Keratinocyte (primary cell): ENCODE measurements around the gene GFOD2. TPM values are rescaled to one million over a fixed set of nuclear protein-coding genes. Genes with fewer than 3 reads are reported as not detected.

Experiments used
- DNase-seq: peaks from one replicate; pipeline ENCODE4 v3.0.0-alpha.2; 2011; ENCODE audit warnings: low read depth, missing footprints, low spot score
- FAIRE-seq: peaks from 2 replicates; lab custom pipeline; 2011; peaks lifted over from hg19 to GRCh38; lab: Jason Lieb, UNC
- H2AFZ ChIP-seq: 2 replicates; pipeline ENCODE4 v1.6.0; 2012; ENCODE audit warnings: low read length, control low read depth, inconsistent platforms; ENCODE audit not compliant: control insufficient read depth
- H3K27ac ChIP-seq: 2 replicates; pipeline ENCODE4 v1.5.1; 2011; ENCODE audit warnings: low read length; ENCODE audit not compliant: control insufficient read depth, insufficient read depth
- H3K27me3 ChIP-seq: 3 replicates; pipeline ENCODE4 v1.6.0; 2011; ENCODE audit warnings: low read length; ENCODE audit not compliant: control insufficient read depth, insufficient read depth; ENCODE audit errors: extremely low read depth
- H3K36me3 ChIP-seq, 2 experiments: 2 replicates in 1 of 2; 3 replicates in 1 of 2; pipeline ENCODE4 v1.5.1; 2011; ENCODE audit warnings: low read length in 2 of 2, mild to moderate bottlenecking in 1 of 2; ENCODE audit not compliant: control insufficient read depth in 2 of 2, insufficient read depth in 2 of 2; ENCODE audit errors: extremely low read depth in 1 of 2
- H3K4me1 ChIP-seq: 3 replicates; pipeline ENCODE4 v1.5.1; 2011; ENCODE audit warnings: low read length; ENCODE audit not compliant: control insufficient read depth, insufficient read depth; ENCODE audit errors: extremely low read depth
- H3K4me2 ChIP-seq: 3 replicates; pipeline ENCODE4 v1.6.0; 2011; ENCODE audit warnings: low read depth, low read length; ENCODE audit not compliant: control insufficient read depth, insufficient read depth; ENCODE audit errors: extremely low read depth
- H3K4me3 ChIP-seq, 3 experiments: fragments of 200-600 bp in 1 of 3; sonication (generic) in 1 of 3; 2 replicates in 2 of 3; 3 replicates in 1 of 3; pipeline ENCODE4 v1.5.1; 2011 to 2016; ENCODE audit warnings: low read length in 3 of 3, mild to moderate bottlenecking in 3 of 3, control low read depth in 2 of 3, inconsistent platforms in 1 of 3, low read depth in 1 of 3, mixed read lengths in 1 of 3, mixed run types in 1 of 3, moderate library complexity in 1 of 3; ENCODE audit not compliant: control insufficient read depth in 2 of 3, insufficient read depth in 2 of 3; ENCODE audit errors: extremely low read depth in 1 of 3
- H3K79me2 ChIP-seq: 2 replicates; pipeline ENCODE4 v1.6.0; 2012; ENCODE audit warnings: low read length; ENCODE audit not compliant: control insufficient read depth, insufficient read depth
- H3K9ac ChIP-seq: 3 replicates; pipeline ENCODE4 v1.6.0; 2011; ENCODE audit warnings: low read length; ENCODE audit not compliant: control insufficient read depth, insufficient read depth; ENCODE audit errors: extremely low read depth
- H3K9me1 ChIP-seq: 3 replicates; pipeline ENCODE4 v1.6.0; 2011; ENCODE audit warnings: low read length; ENCODE audit not compliant: control insufficient read depth, insufficient read depth; ENCODE audit errors: extremely low read depth
- H3K9me3 ChIP-seq: 2 replicates; pipeline ENCODE4 v1.5.1; 2012; ENCODE audit warnings: low read depth, low read length; ENCODE audit not compliant: control insufficient read depth
- H4K20me1 ChIP-seq: 3 replicates; pipeline ENCODE4 v1.6.0; 2011; ENCODE audit warnings: low read length; ENCODE audit not compliant: control insufficient read depth, insufficient read depth; ENCODE audit errors: extremely low read depth
- EZH2 ChIP-seq: IDR thresholded peaks from one replicate; pipeline ENCODE4 v1.6.1; 2012; ENCODE audit warnings: inconsistent platforms, mild to moderate bottlenecking, low read length, moderate library complexity
- dilution Hi-C: fragments of 300-500 bp; cut with MboI; formaldehyde crosslinking; loops from one replicate; pipeline ENCODE4 v1.7.0; 2020; ENCODE audit warnings: low sequenced_read_pairs; ENCODE audit not compliant: extremely low pct_ligation_motif_present
- polyA plus RNA-seq, 5 experiments: library from polyadenylated mRNA; depleted of rRNA in 3 of 5; stranded (reverse) in 3 of 5; stranded (forward) in 1 of 5; unstranded in 1 of 5; fragments of >200 nt; gene quantifications; 1 replicate in 1 of 5; 2 replicates in 3 of 5; 3 replicates in 1 of 5; pipeline versions ENCODE4 v1.2.1 to v1.2.3, GENCODE V29; 2011 to 2012; ENCODE audit warnings: missing spikeins in 2 of 5, low read depth in 1 of 5, low replicate concordance in 1 of 5
- TF ChIP-seq, protein P1 (sequence below), 3 experiments: IDR thresholded peaks in 1 of 3; conservative IDR thresholded peaks in 1 of 3; optimal IDR thresholded peaks in 1 of 3; 2 replicates in 2 of 3; 3 replicates in 1 of 3; pipeline versions ENCODE3 to v1.5.1; 2011; ENCODE audit warnings: low read length in 3 of 3, mild to moderate bottlenecking in 3 of 3, moderate library complexity in 2 of 3, control low read depth in 1 of 3, inconsistent platforms in 1 of 3; ENCODE audit not compliant: insufficient read depth in 2 of 3; ENCODE audit errors: extremely low read depth in 1 of 3

The GFOD2 gene
- polyA plus RNA-seq, 1 donor (not counting 4 experiments of a cell fraction or from before 2014, with no cell fraction given) = 13.2 TPM

DNA sequence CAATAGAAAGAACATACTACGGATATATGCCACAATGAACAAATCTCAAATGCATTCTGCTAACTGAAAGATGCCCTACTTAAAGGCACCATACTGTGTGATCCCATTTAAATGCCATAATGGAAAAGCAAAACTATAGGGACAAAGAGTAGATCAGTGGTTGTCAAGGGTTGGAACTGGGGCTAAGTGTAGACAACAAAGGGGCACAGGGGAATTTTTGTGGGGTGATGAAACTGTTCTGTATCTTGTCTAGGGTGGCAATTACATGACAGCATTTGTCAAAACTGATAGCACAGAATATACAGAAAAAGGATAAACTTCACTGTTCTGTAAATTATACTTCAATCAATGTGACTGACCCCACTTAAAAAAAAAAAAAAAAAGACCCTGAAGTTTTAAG, 17.7 kb downstream of the GFOD2 start:
- Histone ChIP-seq H3K9me3 (no peaks in the 10 kb centered on the region), H3K9me1 (no peaks in the 10 kb centered on the region), H3K27ac (no peak overlapping the region), H3K4me2 (no peak overlapping the region), H3K27me3 (no peaks in the 10 kb centered on the region), H3K4me3 (no peak overlapping the region), H3K9ac (no peak overlapping the region), H3K36me3 (peaks cover 3 to 6% of the 10 kb centered on the region in 2 experiments), H3K79me2 (peaks cover 55% of the 10 kb centered on the region), H4K20me1 (peaks cover 3% of the 10 kb centered on the region), H2AFZ (no peak overlapping the region), H3K4me1 (peaks cover 10% of the 10 kb centered on the region)
- FAIRE-seq (no peak), DNase-seq (no peak)
- TF ChIP-seq, protein P1, sequence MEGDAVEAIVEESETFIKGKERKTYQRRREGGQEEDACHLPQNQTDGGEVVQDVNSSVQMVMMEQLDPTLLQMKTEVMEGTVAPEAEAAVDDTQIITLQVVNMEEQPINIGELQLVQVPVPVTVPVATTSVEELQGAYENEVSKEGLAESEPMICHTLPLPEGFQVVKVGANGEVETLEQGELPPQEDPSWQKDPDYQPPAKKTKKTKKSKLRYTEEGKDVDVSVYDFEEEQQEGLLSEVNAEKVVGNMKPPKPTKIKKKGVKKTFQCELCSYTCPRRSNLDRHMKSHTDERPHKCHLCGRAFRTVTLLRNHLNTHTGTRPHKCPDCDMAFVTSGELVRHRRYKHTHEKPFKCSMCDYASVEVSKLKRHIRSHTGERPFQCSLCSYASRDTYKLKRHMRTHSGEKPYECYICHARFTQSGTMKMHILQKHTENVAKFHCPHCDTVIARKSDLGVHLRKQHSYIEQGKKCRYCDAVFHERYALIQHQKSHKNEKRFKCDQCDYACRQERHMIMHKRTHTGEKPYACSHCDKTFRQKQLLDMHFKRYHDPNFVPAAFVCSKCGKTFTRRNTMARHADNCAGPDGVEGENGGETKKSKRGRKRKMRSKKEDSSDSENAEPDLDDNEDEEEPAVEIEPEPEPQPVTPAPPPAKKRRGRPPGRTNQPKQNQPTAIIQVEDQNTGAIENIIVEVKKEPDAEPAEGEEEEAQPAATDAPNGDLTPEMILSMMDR (optimal IDR thresholded peaks at IDR 0.05 in 1 of 3, IDR thresholded peaks at IDR 0.05 in 1 of 3, conservative IDR thresholded peaks at IDR 0.05 in 1 of 3; ENCODE audit: extremely low read depth in 1 of 3, insufficient read depth in 2 of 3, low read length in 3 of 3) = no peak
- TF ChIP-seq EZH2 = no peak
- dilution Hi-C loops = no loop called here

DNA sequence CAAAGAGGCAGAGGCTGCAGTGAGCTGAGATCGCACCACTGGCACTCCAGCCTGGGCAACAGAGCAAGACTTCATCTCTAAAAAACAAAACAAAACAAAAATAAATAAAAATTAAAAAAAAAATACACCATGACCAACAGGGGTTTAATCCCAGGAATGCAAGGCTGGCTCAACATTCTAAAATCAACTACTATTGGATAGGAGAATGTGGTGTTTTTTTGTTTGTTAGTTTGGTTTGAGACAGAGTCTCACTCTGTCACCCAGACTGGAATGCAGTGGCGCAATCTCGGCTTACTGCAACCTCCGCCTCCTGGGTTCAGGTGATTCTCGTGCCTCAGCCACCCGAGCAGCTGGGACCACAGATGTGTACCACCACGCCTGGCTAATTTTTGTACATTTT, 19.9 kb downstream of the GFOD2 start:
- no peak overlapping the region for H3K27ac ChIP-seq
- no peak overlapping the region for H3K4me2 ChIP-seq
- no peak overlapping the region for H3K9ac ChIP-seq
- H3K4me3 ChIP-seq = no peak overlapping the region
- TF ChIP-seq, protein P1 (optimal IDR thresholded peaks at IDR 0.05 in 1 of 3, IDR thresholded peaks at IDR 0.05 in 1 of 3, conservative IDR thresholded peaks at IDR 0.05 in 1 of 3; ENCODE audit: extremely low read depth in 1 of 3, insufficient read depth in 2 of 3, low read length in 3 of 3) = no peak
- TF ChIP-seq EZH2 = no peak
- H3K9me1 ChIP-seq = no peaks in the 10 kb centered on the region
- peaks cover 40% of the 10 kb centered on the region for H3K79me2 ChIP-seq
- no peaks in the 10 kb centered on the region for H3K27me3 ChIP-seq
- peaks cover 10% of the 10 kb centered on the region for H3K4me1 ChIP-seq
- dilution Hi-C loops = no loop called here
- peaks cover 3% of the 10 kb centered on the region for H4K20me1 ChIP-seq
- no peak for FAIRE-seq
- H2AFZ ChIP-seq = no peak overlapping the region
- peaks cover 3 to 6% of the 10 kb centered on the region in 2 experiments for H3K36me3 ChIP-seq
- no peaks in the 10 kb centered on the region for H3K9me3 ChIP-seq
- no peak for DNase-seq
